ENCODE measurements around the gene ANKS3. TPM values are rescaled to one million over a fixed set of nuclear protein-coding genes. Genes with fewer than 3 reads are reported as not detected.
A peak's percentile ranks its signal among the peaks of the same experiment; 100 is the strongest.

ANKS3 gene
- total and polyA plus RNA-seq, 10 of the 15 experiments (the other 5 are each of a cell fraction or from before 2014, with no cell fraction given) = 0.29 to 14.2 (median 8.5) TPM

GRCh38 chr16:4734063-4734729 lies at the start of gene ANKS3, which contains the start of gene DNAAF8 (continued):
- TF ChIP-seq SKIL (IDR thresholded peaks at IDR 0.05; ENCODE audit: low read depth, poor library complexity, severe bottlenecking) (no peak), IRF4 (IDR thresholded peaks at IDR 0.05; ENCODE audit: low read depth, low read length) (no peak), NR2F1 (conservative IDR thresholded peaks at IDR 0.05) (peak; percentile 70), RBBP5 (conservative IDR thresholded peaks at IDR 0.05) (no peak), BHLHE40 (IDR thresholded peaks at IDR 0.05; ENCODE audit: borderline replicate concordance in 1 of 2, low read depth in 2 of 2, low read length in 1 of 2) (peak; percentile 20 to 78; a peak in 3 of 4 replicates), MTA3 (IDR thresholded peaks at IDR 0.05; ENCODE audit: borderline replicate concordance, low read length) (no peak), POU2F2 (IDR thresholded peaks at IDR 0.05; ENCODE audit: borderline replicate concordance, low read depth, low read length) (no peak), SREBF2 (IDR thresholded peaks at IDR 0.05; ENCODE audit: low read length) (no peak), SMAD1 (IDR thresholded peaks at IDR 0.05; ENCODE audit: low read depth, partially characterized antibody) (no peak), HSF1 (IDR thresholded peaks at IDR 0.05; ENCODE audit: low read depth, low read length) (no peak), SMAD5 (IDR thresholded peaks at IDR 0.05; ENCODE audit: low read depth) (no peak), EZH2 (IDR thresholded peaks at IDR 0.05; ENCODE audit: borderline replicate concordance, control insufficient read depth, low read depth, low read length) (no peak), IRF3 (IDR thresholded peaks at IDR 0.05) (peak; percentile 39; the same call in 1 of the 2 replicates), MLLT1 (IDR thresholded peaks at IDR 0.05) (no peak), STAT3 (IDR thresholded peaks at IDR 0.05; ENCODE audit: low read depth, low read length) (no peak), IKZF1 (conservative IDR thresholded peaks at IDR 0.05) (peak; percentile 87), SMARCA5 (IDR thresholded peaks at IDR 0.05) (peak; percentile 65; the same call in 1 of the 2 replicates), SIN3A (IDR thresholded peaks at IDR 0.05; ENCODE audit: low read depth, low read length) (no peak; the same call in 1 of the 2 replicates), WRNIP1 (IDR thresholded peaks at IDR 0.05; ENCODE audit: borderline replicate concordance, low read depth, low read length) (no peak), GATAD2B (conservative IDR thresholded peaks at IDR 0.05; ENCODE audit: low read depth) (peak; percentile 84), KDM1A (IDR thresholded peaks at IDR 0.05; ENCODE audit: borderline replicate concordance) (no peak), HCFC1 (IDR thresholded peaks at IDR 0.05; ENCODE audit: low read length) (peak; percentile 59), SMC3 (IDR thresholded peaks at IDR 0.05; ENCODE audit: borderline replicate concordance, low read length) (no peak)
- TF ChIP-seq, protein P1, sequence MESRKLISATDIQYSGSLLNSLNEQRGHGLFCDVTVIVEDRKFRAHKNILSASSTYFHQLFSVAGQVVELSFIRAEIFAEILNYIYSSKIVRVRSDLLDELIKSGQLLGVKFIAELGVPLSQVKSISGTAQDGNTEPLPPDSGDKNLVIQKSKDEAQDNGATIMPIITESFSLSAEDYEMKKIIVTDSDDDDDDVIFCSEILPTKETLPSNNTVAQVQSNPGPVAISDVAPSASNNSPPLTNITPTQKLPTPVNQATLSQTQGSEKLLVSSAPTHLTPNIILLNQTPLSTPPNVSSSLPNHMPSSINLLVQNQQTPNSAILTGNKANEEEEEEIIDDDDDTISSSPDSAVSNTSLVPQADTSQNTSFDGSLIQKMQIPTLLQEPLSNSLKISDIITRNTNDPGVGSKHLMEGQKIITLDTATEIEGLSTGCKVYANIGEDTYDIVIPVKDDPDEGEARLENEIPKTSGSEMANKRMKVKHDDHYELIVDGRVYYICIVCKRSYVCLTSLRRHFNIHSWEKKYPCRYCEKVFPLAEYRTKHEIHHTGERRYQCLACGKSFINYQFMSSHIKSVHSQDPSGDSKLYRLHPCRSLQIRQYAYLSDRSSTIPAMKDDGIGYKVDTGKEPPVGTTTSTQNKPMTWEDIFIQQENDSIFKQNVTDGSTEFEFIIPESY (IDR thresholded peaks at IDR 0.05) = no peak
